ENCODE data around the gene PI4K2A.

DNA sequence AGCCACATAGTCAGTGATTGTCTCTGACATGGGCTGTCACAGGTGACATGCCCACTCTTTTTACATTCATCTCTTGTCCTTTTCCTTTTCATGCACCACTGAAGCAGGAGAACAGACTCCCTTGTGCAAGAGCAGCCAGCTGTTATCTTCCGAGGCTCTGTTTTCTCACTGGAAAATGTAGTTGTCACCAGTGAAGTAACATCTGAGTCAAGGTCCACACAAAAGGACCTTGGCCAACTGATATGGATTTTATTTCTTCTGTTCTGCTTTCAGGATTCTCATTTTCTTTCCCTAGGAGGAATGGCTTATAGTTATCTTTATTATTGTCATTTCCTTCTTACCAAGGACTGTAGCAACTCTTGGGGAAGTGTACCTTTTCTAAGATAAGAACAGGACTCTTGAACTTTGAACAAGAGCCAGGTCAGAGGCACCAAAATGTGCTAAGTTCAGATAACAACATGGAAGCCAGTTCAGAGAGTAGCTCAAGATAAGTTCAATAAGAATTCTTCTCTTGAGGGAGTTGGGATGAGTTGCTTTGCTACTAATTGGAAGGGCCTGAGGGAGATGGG is 23.9 kb downstream of the PI4K2A start:
- TF ChIP-seq, protein P1, sequence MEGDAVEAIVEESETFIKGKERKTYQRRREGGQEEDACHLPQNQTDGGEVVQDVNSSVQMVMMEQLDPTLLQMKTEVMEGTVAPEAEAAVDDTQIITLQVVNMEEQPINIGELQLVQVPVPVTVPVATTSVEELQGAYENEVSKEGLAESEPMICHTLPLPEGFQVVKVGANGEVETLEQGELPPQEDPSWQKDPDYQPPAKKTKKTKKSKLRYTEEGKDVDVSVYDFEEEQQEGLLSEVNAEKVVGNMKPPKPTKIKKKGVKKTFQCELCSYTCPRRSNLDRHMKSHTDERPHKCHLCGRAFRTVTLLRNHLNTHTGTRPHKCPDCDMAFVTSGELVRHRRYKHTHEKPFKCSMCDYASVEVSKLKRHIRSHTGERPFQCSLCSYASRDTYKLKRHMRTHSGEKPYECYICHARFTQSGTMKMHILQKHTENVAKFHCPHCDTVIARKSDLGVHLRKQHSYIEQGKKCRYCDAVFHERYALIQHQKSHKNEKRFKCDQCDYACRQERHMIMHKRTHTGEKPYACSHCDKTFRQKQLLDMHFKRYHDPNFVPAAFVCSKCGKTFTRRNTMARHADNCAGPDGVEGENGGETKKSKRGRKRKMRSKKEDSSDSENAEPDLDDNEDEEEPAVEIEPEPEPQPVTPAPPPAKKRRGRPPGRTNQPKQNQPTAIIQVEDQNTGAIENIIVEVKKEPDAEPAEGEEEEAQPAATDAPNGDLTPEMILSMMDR (IDR thresholded peaks at IDR 0.05; ENCODE audit: low read depth, low read length): no peak
- no peak for TF ChIP-seq EZH2phosphoT487 (IDR thresholded peaks at IDR 0.05; ENCODE audit: low read depth)
